GM12878 (cell line): Measurements from ENCODE around the gene CNPY1.

Experiments used
- CEBPB ChIP-seq, 2 experiments: fragments of 150-350 bp in 1 of 2; IDR thresholded peaks; 2 replicates each; pipeline ENCODE4 v1.6.1; 2012 to 2014; ENCODE audit warnings: low read depth in 2 of 2, low read length in 2 of 2, borderline replicate concordance in 1 of 2, inconsistent platforms in 1 of 2
- TCF12 ChIP-seq: IDR thresholded peaks from 2 replicates; pipeline ENCODE4 v1.6.1; 2011; ENCODE audit warnings: low read depth, mild to moderate bottlenecking, low read length
- TF ChIP-seq, protein P1 (sequence below), 3 experiments: IDR thresholded peaks in 2 of 3; conservative IDR thresholded peaks in 1 of 3; 2 replicates each; pipeline ENCODE4 v1.5.1; 2011; ENCODE audit warnings: low read depth in 3 of 3, low read length in 3 of 3, mild to moderate bottlenecking in 3 of 3, control low read depth in 2 of 3, moderate library complexity in 2 of 3, inconsistent platforms in 1 of 3, mixed read lengths in 1 of 3; ENCODE audit not compliant: control insufficient read depth in 2 of 3, insufficient read depth in 1 of 3; ENCODE audit errors: extremely low read depth in 1 of 3

DNA sequence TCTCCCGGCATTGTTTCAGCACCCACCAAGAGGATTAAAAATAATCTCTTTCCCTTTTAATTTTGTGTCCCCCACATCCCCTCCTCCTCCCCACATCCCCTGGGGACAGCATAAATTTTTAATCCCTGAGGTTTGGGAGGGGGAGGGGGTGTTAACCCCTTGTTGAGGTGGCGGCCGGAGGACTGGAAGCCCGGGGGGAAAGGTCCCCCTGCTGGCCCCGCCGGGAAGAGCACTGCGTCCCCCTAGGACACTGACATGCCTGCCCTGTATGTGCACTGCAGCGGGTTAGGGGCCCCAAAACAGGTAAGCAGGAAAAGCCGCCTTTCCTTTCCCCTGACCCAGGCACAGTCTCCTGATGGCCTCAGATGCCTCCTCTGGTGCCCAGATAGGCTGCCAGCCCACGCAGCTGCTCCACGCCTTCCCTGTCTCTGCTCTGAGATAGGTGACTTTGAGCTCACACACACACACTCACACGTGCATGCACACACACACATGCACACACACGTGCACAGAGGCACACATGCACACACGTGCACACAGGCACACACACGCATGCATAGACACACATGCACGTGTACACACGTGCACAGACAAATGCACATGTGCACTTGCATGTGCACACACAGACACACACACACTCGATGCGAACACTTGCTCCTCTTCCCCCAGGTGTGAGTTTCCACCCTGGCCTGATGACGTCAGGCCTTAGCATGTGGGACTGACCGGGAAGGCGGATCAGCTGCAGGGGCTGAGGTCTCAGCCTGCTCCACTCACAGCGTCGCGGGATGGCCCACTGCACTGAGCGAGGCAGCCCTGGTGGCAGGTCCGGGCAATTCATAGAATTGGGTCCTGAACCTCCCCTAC, 12.3 kb downstream of the CNPY1 start:
- TF ChIP-seq TCF12 (no peak), CEBPB (IDR thresholded peaks at IDR 0.05; ENCODE audit: borderline replicate concordance in 1 of 2, low read depth in 2 of 2, low read length in 2 of 2) (no peak)
- TF ChIP-seq, protein P1, sequence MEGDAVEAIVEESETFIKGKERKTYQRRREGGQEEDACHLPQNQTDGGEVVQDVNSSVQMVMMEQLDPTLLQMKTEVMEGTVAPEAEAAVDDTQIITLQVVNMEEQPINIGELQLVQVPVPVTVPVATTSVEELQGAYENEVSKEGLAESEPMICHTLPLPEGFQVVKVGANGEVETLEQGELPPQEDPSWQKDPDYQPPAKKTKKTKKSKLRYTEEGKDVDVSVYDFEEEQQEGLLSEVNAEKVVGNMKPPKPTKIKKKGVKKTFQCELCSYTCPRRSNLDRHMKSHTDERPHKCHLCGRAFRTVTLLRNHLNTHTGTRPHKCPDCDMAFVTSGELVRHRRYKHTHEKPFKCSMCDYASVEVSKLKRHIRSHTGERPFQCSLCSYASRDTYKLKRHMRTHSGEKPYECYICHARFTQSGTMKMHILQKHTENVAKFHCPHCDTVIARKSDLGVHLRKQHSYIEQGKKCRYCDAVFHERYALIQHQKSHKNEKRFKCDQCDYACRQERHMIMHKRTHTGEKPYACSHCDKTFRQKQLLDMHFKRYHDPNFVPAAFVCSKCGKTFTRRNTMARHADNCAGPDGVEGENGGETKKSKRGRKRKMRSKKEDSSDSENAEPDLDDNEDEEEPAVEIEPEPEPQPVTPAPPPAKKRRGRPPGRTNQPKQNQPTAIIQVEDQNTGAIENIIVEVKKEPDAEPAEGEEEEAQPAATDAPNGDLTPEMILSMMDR (IDR thresholded peaks at IDR 0.05 in 2 of 3, conservative IDR thresholded peaks at IDR 0.05 in 1 of 3; ENCODE audit: control insufficient read depth in 2 of 3, extremely low read depth in 1 of 3, insufficient read depth in 1 of 3, low read depth in 3 of 3, low read length in 3 of 3), result peak; percentile 53 to 80 (median 56)
